ENCODE measurements around the gene TNIP3. TPM values are rescaled to one million over a fixed set of nuclear protein-coding genes. Genes with fewer than 3 reads are reported as not detected.

TNIP3 gene
- polyA plus RNA-seq, 1 donor (not counting 4 experiments of a cell fraction or from before 2014, with no cell fraction given): 0.04 TPM

DNA sequence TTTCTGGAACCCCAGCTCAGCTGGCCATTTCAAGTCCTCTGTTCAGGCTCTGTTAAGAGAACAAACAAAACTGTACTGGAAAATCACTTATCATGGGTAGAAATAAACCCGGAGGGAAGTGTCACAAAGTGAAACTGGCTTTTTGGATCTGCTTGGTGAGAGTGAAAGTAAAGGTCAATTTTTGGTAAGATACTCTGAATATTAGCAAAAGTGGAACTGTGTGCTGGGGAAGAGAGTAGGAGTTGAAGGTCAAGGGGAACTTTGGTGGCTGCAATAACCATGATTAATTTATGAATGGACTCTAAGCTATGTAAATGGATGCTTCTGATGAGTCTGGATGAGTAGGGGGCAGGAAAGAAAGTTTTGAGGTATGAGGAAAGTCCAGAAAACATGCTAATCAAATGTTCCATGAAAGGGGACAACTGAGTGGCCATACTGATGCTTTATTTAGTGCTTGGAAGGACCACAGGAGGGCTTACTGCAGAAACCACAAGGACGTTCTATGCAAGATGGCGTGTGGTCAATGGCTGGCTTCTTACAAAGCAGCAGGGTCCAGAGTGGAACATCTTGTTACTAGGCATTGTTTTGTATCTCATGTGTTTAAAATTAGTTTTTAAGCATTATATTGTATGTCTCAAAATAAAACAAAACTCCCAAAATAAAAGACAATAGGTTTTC is 36.8 kb upstream of the TNIP3 start:
- no peaks in the 10 kb centered on the region for H3K36me3 ChIP-seq (ENCODE audit: control insufficient read depth in 2 of 2, extremely low read depth in 1 of 2, insufficient read depth in 2 of 2, low read length in 2 of 2)
- H3K4me3 ChIP-seq (ENCODE audit: control insufficient read depth in 2 of 3, extremely low read depth in 1 of 3, insufficient read depth in 2 of 3, low read depth in 1 of 3, low read length in 3 of 3): no peak overlapping the region
- no peaks in the 10 kb centered on the region for H3K9me1 ChIP-seq (ENCODE audit: control insufficient read depth, extremely low read depth, insufficient read depth, low read length)
- no peaks in the 10 kb centered on the region for H4K20me1 ChIP-seq (ENCODE audit: control insufficient read depth, extremely low read depth, insufficient read depth, low read length)
- TF ChIP-seq, protein P1, sequence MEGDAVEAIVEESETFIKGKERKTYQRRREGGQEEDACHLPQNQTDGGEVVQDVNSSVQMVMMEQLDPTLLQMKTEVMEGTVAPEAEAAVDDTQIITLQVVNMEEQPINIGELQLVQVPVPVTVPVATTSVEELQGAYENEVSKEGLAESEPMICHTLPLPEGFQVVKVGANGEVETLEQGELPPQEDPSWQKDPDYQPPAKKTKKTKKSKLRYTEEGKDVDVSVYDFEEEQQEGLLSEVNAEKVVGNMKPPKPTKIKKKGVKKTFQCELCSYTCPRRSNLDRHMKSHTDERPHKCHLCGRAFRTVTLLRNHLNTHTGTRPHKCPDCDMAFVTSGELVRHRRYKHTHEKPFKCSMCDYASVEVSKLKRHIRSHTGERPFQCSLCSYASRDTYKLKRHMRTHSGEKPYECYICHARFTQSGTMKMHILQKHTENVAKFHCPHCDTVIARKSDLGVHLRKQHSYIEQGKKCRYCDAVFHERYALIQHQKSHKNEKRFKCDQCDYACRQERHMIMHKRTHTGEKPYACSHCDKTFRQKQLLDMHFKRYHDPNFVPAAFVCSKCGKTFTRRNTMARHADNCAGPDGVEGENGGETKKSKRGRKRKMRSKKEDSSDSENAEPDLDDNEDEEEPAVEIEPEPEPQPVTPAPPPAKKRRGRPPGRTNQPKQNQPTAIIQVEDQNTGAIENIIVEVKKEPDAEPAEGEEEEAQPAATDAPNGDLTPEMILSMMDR (optimal IDR thresholded peaks at IDR 0.05 in 1 of 3, IDR thresholded peaks at IDR 0.05 in 1 of 3, conservative IDR thresholded peaks at IDR 0.05 in 1 of 3; ENCODE audit: extremely low read depth in 1 of 3, insufficient read depth in 2 of 3, low read length in 3 of 3): no peak
- TF ChIP-seq EZH2 (IDR thresholded peaks at IDR 0.05; ENCODE audit: low read length): no peak
- no peak overlapping the region for H3K27ac ChIP-seq (ENCODE audit: control insufficient read depth, insufficient read depth, low read length)
- H3K4me2 ChIP-seq (ENCODE audit: control insufficient read depth, extremely low read depth, insufficient read depth, low read depth, low read length): no peak overlapping the region
- no peaks in the 10 kb centered on the region for H3K4me1 ChIP-seq (ENCODE audit: control insufficient read depth, extremely low read depth, insufficient read depth, low read length)
- no peak overlapping the region for H3K9ac ChIP-seq (ENCODE audit: control insufficient read depth, extremely low read depth, insufficient read depth, low read length)
- dilution Hi-C loops (cut with MboI; ENCODE audit: extremely low pct_ligation_motif_present, low sequenced_read_pairs): no loop called here
- H3K27me3 ChIP-seq (ENCODE audit: control insufficient read depth, extremely low read depth, insufficient read depth, low read length): peaks cover 3% of the 10 kb centered on the region
- FAIRE-seq (no peak), DNase-seq (ENCODE audit: low read depth, low spot score) (no peak)
- no peaks in the 10 kb centered on the region for H3K79me2 ChIP-seq (ENCODE audit: control insufficient read depth, insufficient read depth, low read length)
- no peaks in the 10 kb centered on the region for H3K9me3 ChIP-seq (ENCODE audit: control insufficient read depth, low read depth, low read length)
- no peak overlapping the region for H2AFZ ChIP-seq (ENCODE audit: control insufficient read depth, low read length)

DNA sequence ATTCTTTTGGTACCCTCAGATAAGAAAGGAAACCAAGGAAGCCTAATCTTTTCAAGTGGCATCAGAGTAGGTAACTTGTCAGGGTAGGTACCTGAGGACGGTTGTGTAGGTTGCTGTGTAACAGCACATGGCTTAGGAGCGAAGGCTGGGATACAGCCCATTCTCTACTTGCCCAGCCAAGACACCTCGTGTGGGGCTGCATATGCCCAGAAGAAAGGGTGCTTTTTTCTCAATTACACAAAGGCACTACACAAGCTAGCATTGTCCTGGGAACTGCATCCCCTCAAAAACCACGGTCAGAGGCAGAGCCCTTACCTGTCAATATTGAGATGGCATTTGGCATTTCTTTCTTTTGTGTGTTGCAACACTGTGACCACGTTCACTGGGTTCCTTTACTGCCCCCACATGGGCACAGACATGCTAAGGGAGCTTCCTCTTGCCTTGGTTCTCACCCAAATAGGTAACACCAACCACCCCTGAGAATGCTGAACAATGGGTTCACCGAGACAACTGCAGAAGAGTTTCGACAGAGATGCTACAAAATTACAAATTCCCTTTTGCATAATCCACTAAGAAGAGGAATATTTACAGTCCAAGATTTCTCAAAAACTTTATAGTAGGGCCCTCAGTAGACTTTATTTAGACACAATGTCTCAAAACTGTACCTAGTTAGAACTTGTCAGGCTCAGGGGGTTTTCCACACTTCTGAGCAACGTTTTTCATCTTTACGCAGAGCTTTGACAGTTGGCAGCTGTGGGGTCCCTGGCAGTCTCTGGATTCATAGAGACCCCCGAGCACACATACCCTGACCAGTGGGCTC is 35.8 kb upstream of the TNIP3 start:
- Histone ChIP-seq H4K20me1 (ENCODE audit: control insufficient read depth, extremely low read depth, insufficient read depth, low read length) (no peaks in the 10 kb centered on the region), H2AFZ (ENCODE audit: control insufficient read depth, low read length) (no peak overlapping the region), H3K4me3 (ENCODE audit: control insufficient read depth in 2 of 3, extremely low read depth in 1 of 3, insufficient read depth in 2 of 3, low read depth in 1 of 3, low read length in 3 of 3) (no peak overlapping the region), H3K9me1 (ENCODE audit: control insufficient read depth, extremely low read depth, insufficient read depth, low read length) (no peaks in the 10 kb centered on the region), H3K79me2 (ENCODE audit: control insufficient read depth, insufficient read depth, low read length) (no peaks in the 10 kb centered on the region), H3K36me3 (ENCODE audit: control insufficient read depth in 2 of 2, extremely low read depth in 1 of 2, insufficient read depth in 2 of 2, low read length in 2 of 2) (no peaks in the 10 kb centered on the region), H3K9me3 (ENCODE audit: control insufficient read depth, low read depth, low read length) (no peaks in the 10 kb centered on the region), H3K4me1 (ENCODE audit: control insufficient read depth, extremely low read depth, insufficient read depth, low read length) (no peaks in the 10 kb centered on the region), H3K27me3 (ENCODE audit: control insufficient read depth, extremely low read depth, insufficient read depth, low read length) (peaks cover 3% of the 10 kb centered on the region), H3K4me2 (ENCODE audit: control insufficient read depth, extremely low read depth, insufficient read depth, low read depth, low read length) (no peak overlapping the region), H3K27ac (ENCODE audit: control insufficient read depth, insufficient read depth, low read length) (no peak overlapping the region), H3K9ac (ENCODE audit: control insufficient read depth, extremely low read depth, insufficient read depth, low read length) (no peak overlapping the region)
- dilution Hi-C loops (cut with MboI; ENCODE audit: extremely low pct_ligation_motif_present, low sequenced_read_pairs): no loop called here
- DNase-seq (ENCODE audit: low read depth, low spot score) (no peak), FAIRE-seq (no peak)
- TF ChIP-seq, protein P1 (optimal IDR thresholded peaks at IDR 0.05 in 1 of 3, IDR thresholded peaks at IDR 0.05 in 1 of 3, conservative IDR thresholded peaks at IDR 0.05 in 1 of 3; ENCODE audit: extremely low read depth in 1 of 3, insufficient read depth in 2 of 3, low read length in 3 of 3): no peak
- TF ChIP-seq EZH2 (IDR thresholded peaks at IDR 0.05; ENCODE audit: low read length): no peak

Measured in keratinocyte (primary cell).